CD4-positive, alpha-beta T cell treated with Interleukin-15 for 1 hour (primary cell): ENCODE data around the gene GMDS.

Source experiments
- DNase-seq: peaks from one replicate; pipeline ENCODE4 v3.0.0-alpha.2; 2020

Gene GMDS

DNA sequence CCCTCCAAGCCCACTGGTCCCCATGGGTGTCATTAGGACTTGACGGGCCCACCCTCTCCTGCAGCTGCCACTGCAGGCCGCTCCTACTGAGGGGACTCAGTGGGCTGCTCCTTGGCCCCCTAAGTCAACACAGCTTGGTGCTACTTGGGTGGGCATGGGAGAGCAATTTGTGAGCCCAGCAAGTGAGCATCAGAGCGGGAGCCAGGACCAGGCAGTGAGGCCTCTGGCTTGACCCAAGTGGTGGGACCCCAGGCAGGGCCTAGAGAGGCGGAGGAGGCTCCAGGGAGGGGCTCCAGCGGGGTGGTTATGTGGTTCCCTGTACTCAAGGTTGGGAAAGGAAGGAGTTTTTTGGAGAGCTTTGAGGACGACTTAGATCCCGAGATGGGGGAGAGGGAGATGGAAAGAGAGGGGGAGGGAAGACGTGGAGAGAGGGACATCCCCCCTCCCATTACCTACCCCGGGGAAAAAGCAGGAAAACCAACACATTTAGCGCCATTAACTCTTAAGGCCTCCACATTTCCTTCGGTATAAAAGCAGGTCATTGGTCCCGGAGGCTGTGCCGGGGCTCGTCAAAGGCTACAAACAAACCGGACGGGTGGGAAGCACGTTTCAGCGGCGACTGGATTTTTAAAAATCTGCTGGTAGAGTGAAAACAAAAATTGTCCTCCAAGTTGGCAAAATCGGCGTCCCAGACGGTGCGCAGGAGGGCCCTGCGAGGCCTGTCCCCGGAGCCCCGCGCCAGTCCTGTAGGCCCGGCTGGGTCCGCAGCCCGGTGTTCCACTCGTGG lies 626.9 kb downstream of the GMDS start:
- no peak for DNase-seq

GRCh38 chr6:1617466-1618310 lies 627.7 kb downstream of the GMDS start:
- DNase-seq = no peak

GRCh38 chr6:1616701-1617463 lies 628.5 kb downstream of the GMDS start:
- DNase-seq = no peak

DNA sequence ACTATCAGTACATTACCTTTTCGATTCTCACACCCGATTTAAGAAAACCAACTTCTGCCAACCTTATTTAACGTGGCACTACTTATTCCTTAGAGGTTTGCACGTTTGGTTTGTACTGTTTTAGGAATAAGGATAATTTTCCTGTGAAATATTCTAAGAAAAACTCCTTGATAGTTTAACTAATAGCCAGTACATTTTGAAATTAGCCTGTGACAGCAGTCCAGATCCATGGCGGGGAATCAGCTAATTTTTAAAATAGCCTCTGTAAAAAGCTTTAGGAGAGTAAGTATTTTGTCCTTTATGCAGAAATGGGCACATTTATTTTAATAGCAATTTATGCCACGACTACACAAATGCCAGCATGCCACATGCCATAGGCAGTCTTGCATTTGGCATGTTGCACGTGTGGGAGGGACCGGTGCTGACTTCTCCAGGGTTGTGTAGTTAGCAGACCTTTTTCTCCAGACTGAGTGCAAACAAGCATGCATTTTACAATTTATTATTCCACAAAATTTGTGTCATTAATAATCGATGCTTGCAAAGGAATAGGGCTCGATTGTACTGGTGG lies 629.5 kb downstream of the GMDS start:
- no peak for DNase-seq

DNA sequence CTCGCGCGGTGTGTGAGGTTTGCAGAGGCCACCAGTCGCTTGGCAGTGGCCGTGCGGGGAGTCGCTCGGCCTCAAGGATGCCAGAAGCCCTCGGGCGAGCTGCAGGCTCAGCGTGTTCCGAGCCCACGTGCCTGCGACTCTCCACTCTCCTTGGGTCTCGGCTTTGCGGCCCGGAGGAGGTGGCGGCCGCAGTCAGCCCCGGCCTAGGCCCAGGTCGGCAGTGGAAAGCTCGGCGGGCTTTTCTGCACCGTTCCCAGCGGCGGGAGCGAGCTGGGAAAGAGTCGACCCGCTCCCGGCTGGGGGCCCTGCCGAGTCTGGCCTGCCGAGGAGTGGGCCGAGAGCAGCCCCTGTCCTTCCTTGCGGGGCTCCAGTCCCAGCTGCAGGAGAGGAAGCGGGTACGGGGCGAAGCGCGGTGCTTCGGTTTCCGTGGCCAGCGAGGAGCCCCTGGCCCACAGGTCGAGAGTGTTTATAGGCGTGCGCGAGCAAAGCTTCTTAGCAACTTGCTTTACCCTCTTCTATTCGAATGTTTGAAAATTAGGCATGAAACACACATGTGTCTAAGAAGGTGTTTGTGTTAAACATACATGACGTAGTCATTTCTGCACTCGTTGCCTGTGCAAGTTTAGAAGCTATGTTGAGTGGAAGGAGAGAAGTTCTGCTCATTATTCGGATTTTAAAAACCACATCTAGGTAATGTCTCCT lies 630.1 kb downstream of the GMDS start:
- DNase-seq = no peak

GRCh38 chr6:1614448-1615150 lies 630.8 kb downstream of the GMDS start:
- DNase-seq = peak; percentile 41

DNA sequence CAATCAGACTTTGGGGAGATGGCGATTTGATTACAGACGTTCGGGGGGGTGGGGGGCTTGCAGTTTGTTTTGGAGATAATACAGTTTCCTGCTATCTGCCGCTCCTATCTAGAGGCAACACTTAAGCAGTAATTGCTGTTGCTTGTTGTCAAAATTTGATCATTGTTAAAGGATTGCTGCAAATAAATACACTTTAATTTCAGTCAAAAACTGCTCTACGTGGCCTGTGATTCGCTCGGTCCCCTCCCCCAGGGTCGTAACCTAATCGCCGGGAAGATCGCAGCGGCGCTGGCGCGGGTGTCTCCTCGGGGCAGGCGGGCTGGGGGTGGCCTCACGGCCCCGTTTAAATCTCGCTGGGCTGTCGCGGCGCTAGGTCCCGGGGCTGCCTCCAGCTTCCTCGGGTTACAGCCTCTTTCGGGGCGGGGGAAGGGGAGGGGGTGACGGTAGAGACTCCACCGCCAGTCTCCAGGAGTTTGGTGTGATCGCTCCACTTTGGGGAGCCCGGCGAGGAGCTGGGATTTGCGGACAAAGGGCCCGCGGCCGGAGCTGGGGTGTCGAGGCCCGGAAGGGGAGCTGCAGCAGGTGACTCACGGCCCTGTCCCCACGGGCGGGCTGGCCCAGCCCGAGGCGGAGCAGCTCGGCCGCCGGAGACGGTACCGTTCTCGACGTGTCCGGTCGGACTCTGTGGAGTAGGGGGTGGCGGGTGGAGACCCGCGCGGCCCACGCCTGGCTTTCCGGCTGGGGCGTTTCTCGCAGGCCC lies 631.5 kb downstream of the GMDS start:
- no peak for DNase-seq

DNA sequence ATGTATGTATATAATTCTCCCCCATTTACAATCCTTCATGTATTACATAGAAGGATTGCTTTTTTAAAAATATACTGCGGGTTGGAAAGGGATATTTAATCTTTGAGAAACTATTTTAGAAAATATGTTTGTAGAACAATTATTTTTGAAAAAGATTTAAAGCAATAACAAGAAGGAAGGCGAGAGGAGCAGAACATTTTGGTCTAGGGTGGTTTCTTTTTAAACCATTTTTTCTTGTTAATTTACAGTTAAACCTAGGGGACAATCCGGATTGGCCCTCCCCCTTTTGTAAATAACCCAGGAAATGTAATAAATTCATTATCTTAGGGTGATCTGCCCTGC lies 632.1 kb downstream of the GMDS start:
- no peak for DNase-seq

DNA sequence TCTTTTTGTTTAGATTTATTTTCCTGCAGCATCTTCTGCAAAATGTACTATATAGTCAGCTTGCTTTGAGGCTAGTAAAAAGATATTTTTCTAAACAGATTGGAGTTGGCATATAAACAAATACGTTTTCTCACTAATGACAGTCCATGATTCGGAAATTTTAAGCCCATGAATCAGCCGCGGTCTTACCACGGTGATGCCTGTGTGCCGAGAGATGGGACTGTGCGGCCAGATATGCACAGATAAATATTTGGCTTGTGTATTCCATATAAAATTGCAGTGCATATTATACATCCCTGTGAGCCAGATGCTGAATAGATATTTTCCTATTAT lies 632.5 kb downstream of the GMDS start:
- no peak for DNase-seq

DNA sequence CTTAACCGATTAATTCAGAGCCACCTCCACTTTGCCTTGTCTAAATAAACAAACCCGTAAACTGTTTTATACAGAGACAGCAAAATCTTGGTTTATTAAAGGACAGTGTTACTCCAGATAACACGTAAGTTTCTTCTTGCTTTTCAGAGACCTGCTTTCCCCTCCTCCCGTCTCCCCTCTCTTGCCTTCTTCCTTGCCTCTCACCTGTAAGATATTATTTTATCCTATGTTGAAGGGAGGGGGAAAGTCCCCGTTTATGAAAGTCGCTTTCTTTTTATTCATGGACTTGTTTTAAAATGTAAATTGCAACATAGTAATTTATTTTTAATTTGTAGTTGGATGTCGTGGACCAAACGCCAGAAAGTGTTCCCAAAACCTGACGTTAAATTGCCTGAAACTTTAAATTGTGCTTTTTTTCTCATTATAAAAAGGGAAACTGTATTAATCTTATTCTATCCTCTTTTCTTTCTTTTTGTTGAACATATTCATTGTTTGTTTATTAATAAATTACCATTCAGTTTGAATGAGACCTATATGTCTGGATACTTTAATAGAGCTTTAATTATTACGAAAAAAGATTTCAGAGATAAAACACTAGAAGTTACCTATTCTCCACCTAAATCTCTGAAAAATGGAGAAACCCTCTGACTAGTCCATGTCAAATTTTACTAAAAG lies 633.0 kb downstream of the GMDS start:
- no peak for DNase-seq

GRCh38 chr6:1611572-1612298 lies 633.7 kb downstream of the GMDS start:
- DNase-seq = no peak

- DNase-seq = no peak
Measured at GRCh38 chr6:1611322-1611571, 634.2 kb downstream of the GMDS start.

DNA sequence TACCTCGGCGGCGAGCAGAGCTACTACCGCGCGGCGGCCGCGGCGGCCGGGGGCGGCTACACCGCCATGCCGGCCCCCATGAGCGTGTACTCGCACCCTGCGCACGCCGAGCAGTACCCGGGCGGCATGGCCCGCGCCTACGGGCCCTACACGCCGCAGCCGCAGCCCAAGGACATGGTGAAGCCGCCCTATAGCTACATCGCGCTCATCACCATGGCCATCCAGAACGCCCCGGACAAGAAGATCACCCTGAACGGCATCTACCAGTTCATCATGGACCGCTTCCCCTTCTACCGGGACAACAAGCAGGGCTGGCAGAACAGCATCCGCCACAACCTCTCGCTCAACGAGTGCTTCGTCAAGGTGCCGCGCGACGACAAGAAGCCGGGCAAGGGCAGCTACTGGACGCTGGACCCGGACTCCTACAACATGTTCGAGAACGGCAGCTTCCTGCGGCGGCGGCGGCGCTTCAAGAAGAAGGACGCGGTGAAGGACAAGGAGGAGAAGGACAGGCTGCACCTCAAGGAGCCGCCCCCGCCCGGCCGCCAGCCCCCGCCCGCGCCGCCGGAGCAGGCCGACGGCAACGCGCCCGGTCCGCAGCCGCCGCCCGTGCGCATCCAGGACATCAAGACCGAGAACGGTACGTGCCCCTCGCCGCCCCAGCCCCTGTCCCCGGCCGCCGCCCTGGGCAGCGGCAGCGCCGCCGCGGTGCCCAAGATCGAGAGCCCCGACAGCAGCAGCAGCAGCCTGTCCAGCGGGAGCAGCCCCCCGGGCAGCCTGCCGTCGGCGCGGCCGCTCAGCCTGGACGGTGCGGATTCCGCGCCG lies 634.7 kb downstream of the GMDS start:
- no peak for DNase-seq

DNA sequence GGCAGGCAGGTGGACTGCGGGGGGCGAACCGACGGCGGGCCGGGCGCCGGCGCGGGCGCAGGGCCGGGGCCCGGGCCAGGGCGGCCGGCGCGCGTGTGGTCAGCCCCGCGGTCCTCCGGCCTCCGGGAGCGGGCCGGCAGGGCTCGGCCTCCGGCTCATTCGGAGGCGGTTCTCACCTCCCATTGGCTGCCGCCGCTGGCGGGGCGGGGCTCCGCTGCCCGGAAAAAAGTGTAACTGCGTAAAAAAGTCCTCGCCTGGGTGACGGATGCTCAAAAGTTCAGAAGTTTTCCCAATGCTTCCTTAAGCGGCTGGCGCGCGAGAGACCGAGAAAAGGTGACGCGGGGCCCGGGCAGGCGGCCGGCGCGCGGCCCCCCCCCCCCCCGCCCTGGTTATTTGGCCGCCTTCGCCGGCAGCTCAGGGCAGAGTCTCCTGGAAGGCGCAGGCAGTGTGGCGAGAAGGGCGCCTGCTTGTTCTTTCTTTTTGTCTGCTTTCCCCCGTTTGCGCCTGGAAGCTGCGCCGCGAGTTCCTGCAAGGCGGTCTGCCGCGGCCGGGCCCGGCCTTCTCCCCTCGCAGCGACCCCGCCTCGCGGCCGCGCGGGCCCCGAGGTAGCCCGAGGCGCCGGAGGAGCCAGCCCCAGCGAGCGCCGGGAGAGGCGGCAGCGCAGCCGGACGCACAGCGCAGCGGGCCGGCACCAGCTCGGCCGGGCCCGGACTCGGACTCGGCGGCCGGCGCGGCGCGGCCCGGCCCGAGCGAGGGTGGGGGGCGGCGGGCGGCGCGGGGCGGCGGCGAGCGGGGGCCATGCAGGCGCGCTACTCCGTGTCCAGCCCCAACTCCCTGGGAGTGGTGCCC lies 635.5 kb downstream of the GMDS start, which contains the start of gene FOXC1:
Gene FOXC1, plus strand, starts transcription at position 268 of the 849 bp plus-strand sequence. Its CDS starts 531 bp downstream, at position 799.
- DNase-seq = peak; percentile 53

DNA sequence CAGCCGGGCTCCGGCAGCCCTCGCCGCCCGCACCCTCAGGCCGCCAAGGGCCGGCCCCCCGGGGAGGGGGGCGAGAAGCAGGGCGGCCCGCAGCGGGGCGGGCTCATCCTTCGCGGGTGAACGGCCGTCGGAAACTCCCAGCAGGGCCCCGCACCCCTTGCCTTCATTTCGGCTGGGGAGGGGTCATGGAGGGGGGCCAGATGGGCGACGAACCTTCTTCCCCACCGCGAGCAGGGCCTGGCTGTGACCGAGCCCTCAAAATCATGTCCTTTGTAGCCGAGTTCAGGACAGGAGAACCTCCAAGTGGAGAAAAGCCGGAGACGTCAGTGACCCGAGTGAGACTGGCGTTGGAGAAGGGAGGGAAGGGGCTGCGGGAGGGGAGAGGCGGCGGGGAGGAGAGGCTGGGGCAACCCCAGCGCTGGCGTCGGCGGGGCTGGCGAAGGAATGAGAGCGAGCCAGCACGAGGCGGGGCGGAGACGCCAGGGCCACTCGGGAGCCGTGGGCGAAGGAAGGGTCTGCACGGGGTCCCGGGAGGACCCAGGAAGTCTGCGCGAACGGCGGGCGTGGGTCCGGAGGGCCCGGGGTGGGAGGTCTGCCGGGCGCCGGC lies 636.3 kb downstream of the GMDS start:
- DNase-seq = no peak

DNA sequence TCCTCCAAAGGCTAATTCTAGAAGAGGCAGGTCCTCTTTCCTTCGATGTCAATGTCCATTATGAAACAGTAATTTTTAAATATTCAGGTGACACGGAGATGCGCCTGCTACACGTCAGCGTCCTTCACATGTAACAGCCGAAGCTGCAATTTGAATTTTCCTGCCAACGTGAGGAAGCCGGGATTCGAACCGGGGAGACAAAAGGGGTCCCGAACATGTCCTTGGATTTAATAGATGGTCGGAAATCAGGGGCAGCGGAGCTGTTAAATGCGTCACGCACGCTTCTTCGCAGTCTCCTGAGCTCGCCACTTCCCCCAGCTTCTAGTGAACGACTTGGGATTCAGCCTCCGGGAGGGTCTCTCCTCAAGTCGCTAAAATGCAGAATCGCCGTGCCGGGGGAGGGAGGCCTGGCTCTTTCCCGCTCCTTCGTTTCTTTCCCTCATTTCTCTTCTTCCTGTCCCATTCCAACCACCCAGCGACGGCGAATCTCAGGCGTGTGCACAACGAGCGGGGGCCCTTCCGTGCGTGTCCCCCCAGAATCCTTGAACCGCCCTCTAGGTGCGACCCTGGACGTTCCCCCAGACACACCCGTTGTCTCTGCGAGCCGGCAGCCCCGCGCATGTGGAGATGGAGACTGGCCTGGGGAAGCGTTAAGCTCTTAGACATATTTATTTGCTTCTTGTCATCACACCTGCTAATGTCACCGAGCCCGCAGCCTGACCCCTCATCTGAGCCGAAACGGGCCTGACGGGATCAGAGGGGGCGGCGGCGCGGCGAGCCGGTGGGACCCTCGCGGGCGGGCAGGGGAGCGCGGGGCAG lies 637.0 kb downstream of the GMDS start:
- no peak for DNase-seq
